HG03469 (cell line): ENCODE results near the gene BCAS3.
"Not testable (repeated sequence)": the region's sequence is repeated elsewhere in the genome, so short reads cannot be mapped to it uniquely, and the experiment has no call there.

Experiments used
- ATAC-seq: cut with Tn5 transposase; IDR thresholded peaks from one replicate; pipeline ENCODE4 v1.9.1; 2021; ENCODE audit warnings: mild to moderate bottlenecking, moderate library complexity, moderate number of reproducible peaks; ENCODE audit not compliant: unreplicated experiment

Gene BCAS3

GRCh38 chr17:60677308-60678117 is at the start of gene BCAS3:
BCAS3 (plus strand) TSS chr17:60677851.
- ATAC-seq, result peak; percentile 90

- ATAC-seq, result no peak
Measured at GRCh38 chr17:60628252-60628889, 49.3 kb upstream of the BCAS3 start.

GRCh38 chr17:60629120-60629519 is 48.5 kb upstream of the BCAS3 start:
- ATAC-seq, result no peak

- no peak for ATAC-seq
Measured at GRCh38 chr17:60630352-60630751, 47.3 kb upstream of the BCAS3 start.

- ATAC-seq, result no peak
Measured at GRCh38 chr17:60631119-60631518, 46.5 kb upstream of the BCAS3 start.

- no peak for ATAC-seq
Measured at GRCh38 chr17:60637683-60638082, 40.0 kb upstream of the BCAS3 start.

- ATAC-seq, result no peak
Measured at GRCh38 chr17:60639019-60639330, 38.7 kb upstream of the BCAS3 start.

- no peak for ATAC-seq
Measured at GRCh38 chr17:60640503-60640902, 37.1 kb upstream of the BCAS3 start.

- ATAC-seq, result no peak
Measured at GRCh38 chr17:60641126-60641525, 36.5 kb upstream of the BCAS3 start.

GRCh38 chr17:60641810-60642220 is 35.8 kb upstream of the BCAS3 start:
- ATAC-seq, result no peak

- no peak for ATAC-seq
Measured at GRCh38 chr17:60645918-60646523, 31.6 kb upstream of the BCAS3 start.

- no peak for ATAC-seq
Measured at GRCh38 chr17:60646701-60647100, 30.9 kb upstream of the BCAS3 start.

GRCh38 chr17:60647705-60648104 is 29.9 kb upstream of the BCAS3 start:
- ATAC-seq, result no peak

GRCh38 chr17:60652454-60653247 is 25.0 kb upstream of the BCAS3 start:
- ATAC-seq, result peak; percentile 93

- ATAC-seq, result no peak
Measured at GRCh38 chr17:60653569-60653968, 24.1 kb upstream of the BCAS3 start.

- ATAC-seq, result no peak
Measured at GRCh38 chr17:60656499-60656898, 21.2 kb upstream of the BCAS3 start.

GRCh38 chr17:60659156-60659555 is 18.5 kb upstream of the BCAS3 start:
- ATAC-seq, result no peak

- ATAC-seq, result no peak
Measured at GRCh38 chr17:60661489-60661888, 16.2 kb upstream of the BCAS3 start.

GRCh38 chr17:60664022-60664421 is 13.6 kb upstream of the BCAS3 start:
- ATAC-seq, result no peak

- ATAC-seq, result no peak
Measured at GRCh38 chr17:60665602-60666001, 12.0 kb upstream of the BCAS3 start.

GRCh38 chr17:60668741-60669140 is 8.9 kb upstream of the BCAS3 start:
- ATAC-seq, result not testable (repeated sequence)
